Keratinocyte (primary cell): ENCODE data around the gene CXXC5. TPM values are rescaled to one million over a fixed set of nuclear protein-coding genes. Genes with fewer than 3 reads are reported as not detected.

Experiments used
- DNase-seq: peaks from one replicate; pipeline ENCODE4 v3.0.0-alpha.2; 2011; ENCODE audit warnings: low read depth, missing footprints, low spot score
- FAIRE-seq: peaks from 2 replicates; lab custom pipeline; 2011; peaks lifted over from hg19 to GRCh38; lab: Jason Lieb, UNC
- H2AFZ ChIP-seq: 2 replicates; pipeline ENCODE4 v1.6.0; 2012; ENCODE audit warnings: low read length, control low read depth, inconsistent platforms; ENCODE audit not compliant: control insufficient read depth
- H3K27ac ChIP-seq: 2 replicates; pipeline ENCODE4 v1.5.1; 2011; ENCODE audit warnings: low read length; ENCODE audit not compliant: control insufficient read depth, insufficient read depth
- H3K27me3 ChIP-seq: 3 replicates; pipeline ENCODE4 v1.6.0; 2011; ENCODE audit warnings: low read length; ENCODE audit not compliant: control insufficient read depth, insufficient read depth; ENCODE audit errors: extremely low read depth
- H3K36me3 ChIP-seq, 2 experiments: 2 replicates in 1 of 2; 3 replicates in 1 of 2; pipeline ENCODE4 v1.5.1; 2011; ENCODE audit warnings: low read length in 2 of 2, mild to moderate bottlenecking in 1 of 2; ENCODE audit not compliant: control insufficient read depth in 2 of 2, insufficient read depth in 2 of 2; ENCODE audit errors: extremely low read depth in 1 of 2
- H3K4me1 ChIP-seq: 3 replicates; pipeline ENCODE4 v1.5.1; 2011; ENCODE audit warnings: low read length; ENCODE audit not compliant: control insufficient read depth, insufficient read depth; ENCODE audit errors: extremely low read depth
- H3K4me2 ChIP-seq: 3 replicates; pipeline ENCODE4 v1.6.0; 2011; ENCODE audit warnings: low read depth, low read length; ENCODE audit not compliant: control insufficient read depth, insufficient read depth; ENCODE audit errors: extremely low read depth
- H3K4me3 ChIP-seq, 3 experiments: fragments of 200-600 bp in 1 of 3; sonication (generic) in 1 of 3; 2 replicates in 2 of 3; 3 replicates in 1 of 3; pipeline ENCODE4 v1.5.1; 2011 to 2016; ENCODE audit warnings: low read length in 3 of 3, mild to moderate bottlenecking in 3 of 3, control low read depth in 2 of 3, inconsistent platforms in 1 of 3, low read depth in 1 of 3, mixed read lengths in 1 of 3, mixed run types in 1 of 3, moderate library complexity in 1 of 3; ENCODE audit not compliant: control insufficient read depth in 2 of 3, insufficient read depth in 2 of 3; ENCODE audit errors: extremely low read depth in 1 of 3
- H3K79me2 ChIP-seq: 2 replicates; pipeline ENCODE4 v1.6.0; 2012; ENCODE audit warnings: low read length; ENCODE audit not compliant: control insufficient read depth, insufficient read depth
- H3K9ac ChIP-seq: 3 replicates; pipeline ENCODE4 v1.6.0; 2011; ENCODE audit warnings: low read length; ENCODE audit not compliant: control insufficient read depth, insufficient read depth; ENCODE audit errors: extremely low read depth
- H3K9me1 ChIP-seq: 3 replicates; pipeline ENCODE4 v1.6.0; 2011; ENCODE audit warnings: low read length; ENCODE audit not compliant: control insufficient read depth, insufficient read depth; ENCODE audit errors: extremely low read depth
- H3K9me3 ChIP-seq: 2 replicates; pipeline ENCODE4 v1.5.1; 2012; ENCODE audit warnings: low read depth, low read length; ENCODE audit not compliant: control insufficient read depth
- H4K20me1 ChIP-seq: 3 replicates; pipeline ENCODE4 v1.6.0; 2011; ENCODE audit warnings: low read length; ENCODE audit not compliant: control insufficient read depth, insufficient read depth; ENCODE audit errors: extremely low read depth
- CTCF ChIP-seq, 3 experiments: IDR thresholded peaks in 1 of 3; conservative IDR thresholded peaks in 1 of 3; optimal IDR thresholded peaks in 1 of 3; 2 replicates in 2 of 3; 3 replicates in 1 of 3; pipeline versions ENCODE3 to v1.5.1; 2011; ENCODE audit warnings: low read length in 3 of 3, mild to moderate bottlenecking in 3 of 3, moderate library complexity in 2 of 3, control low read depth in 1 of 3, inconsistent platforms in 1 of 3; ENCODE audit not compliant: insufficient read depth in 2 of 3; ENCODE audit errors: extremely low read depth in 1 of 3
- EZH2 ChIP-seq: IDR thresholded peaks from one replicate; pipeline ENCODE4 v1.6.1; 2012; ENCODE audit warnings: inconsistent platforms, mild to moderate bottlenecking, low read length, moderate library complexity
- dilution Hi-C: fragments of 300-500 bp; cut with MboI; formaldehyde crosslinking; loops from one replicate; pipeline ENCODE4 v1.7.0; 2020; ENCODE audit warnings: low sequenced_read_pairs; ENCODE audit not compliant: extremely low pct_ligation_motif_present
- polyA plus RNA-seq, 5 experiments: library from polyadenylated mRNA; depleted of rRNA in 3 of 5; stranded (reverse) in 3 of 5; stranded (forward) in 1 of 5; unstranded in 1 of 5; fragments of >200 nt; gene quantifications; 1 replicate in 1 of 5; 2 replicates in 3 of 5; 3 replicates in 1 of 5; pipeline versions ENCODE4 v1.2.1 to v1.2.3, GENCODE V29; 2011 to 2012; ENCODE audit warnings: missing spikeins in 2 of 5, low read depth in 1 of 5, low replicate concordance in 1 of 5

CXXC5 gene
- polyA plus RNA-seq, 1 donor (not counting 4 experiments of a cell fraction or from before 2014, with no cell fraction given), result 1.0 TPM

- Histone ChIP-seq H3K4me2 (no peak overlapping the region), H4K20me1 (no peaks in the 10 kb centered on the region), H3K4me1 (no peaks in the 10 kb centered on the region), H2AFZ (no peak overlapping the region), H3K4me3 (no peak overlapping the region), H3K9me1 (no peaks in the 10 kb centered on the region), H3K9ac (no peak overlapping the region), H3K9me3 (no peaks in the 10 kb centered on the region), H3K36me3 (no peaks in the 10 kb centered on the region), H3K79me2 (no peaks in the 10 kb centered on the region), H3K27ac (no peak overlapping the region), H3K27me3 (no peaks in the 10 kb centered on the region)
- FAIRE-seq (no peak), DNase-seq (no peak)
- dilution Hi-C loops, result no loop called here
- TF ChIP-seq EZH2, result no peak
- no peak for TF ChIP-seq CTCF (optimal IDR thresholded peaks at IDR 0.05 in 1 of 3, IDR thresholded peaks at IDR 0.05 in 1 of 3, conservative IDR thresholded peaks at IDR 0.05 in 1 of 3; ENCODE audit: extremely low read depth in 1 of 3, insufficient read depth in 2 of 3, low read length in 3 of 3)
Observed at GRCh38 chr5:139689631-139690063, 41.5 kb downstream of the CXXC5 start.

DNA sequence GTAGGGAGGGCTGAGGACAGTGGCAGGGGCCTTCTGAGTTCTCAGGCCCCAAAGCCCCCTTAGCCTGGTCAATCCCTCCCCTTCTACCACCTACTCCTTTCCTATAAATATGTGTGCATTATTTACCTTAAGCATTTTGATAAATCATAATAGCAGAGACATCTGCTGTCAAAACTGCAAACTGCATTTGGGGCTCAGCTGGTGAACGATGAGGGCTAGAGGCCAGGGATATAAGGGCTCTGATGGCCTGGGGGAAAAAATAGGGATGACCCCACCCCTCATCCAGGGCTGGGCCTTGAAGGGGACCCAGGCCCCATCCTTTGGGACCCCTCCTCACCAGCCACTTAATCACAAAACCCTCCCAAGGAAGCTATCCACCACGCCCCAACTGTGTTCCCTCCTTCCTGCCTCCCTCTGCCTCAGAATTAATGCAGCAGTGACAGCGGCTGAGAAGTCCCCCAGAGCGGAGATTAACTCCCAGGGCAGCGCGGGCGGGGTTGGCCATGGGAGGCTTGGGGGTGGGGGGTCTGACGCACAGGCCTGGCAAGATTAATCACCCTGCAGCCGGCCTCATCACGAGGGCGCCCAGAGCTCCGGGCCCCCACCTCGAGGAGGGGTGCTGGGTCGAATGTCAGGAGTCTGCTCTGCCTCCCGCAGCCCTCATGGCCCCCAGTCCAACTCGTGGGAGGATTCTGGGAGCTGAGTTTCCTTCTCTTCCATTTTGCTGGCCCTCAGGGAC is 42.1 kb downstream of the CXXC5 start:
- H3K27me3 ChIP-seq, result no peaks in the 10 kb centered on the region
- H3K36me3 ChIP-seq, result no peaks in the 10 kb centered on the region
- dilution Hi-C loops, result no loop called here
- no peak for FAIRE-seq
- H2AFZ ChIP-seq, result no peak overlapping the region
- no peaks in the 10 kb centered on the region for H4K20me1 ChIP-seq
- no peak overlapping the region for H3K4me2 ChIP-seq
- no peak for TF ChIP-seq EZH2
- peak; percentile 53 to 70 (median 65) for TF ChIP-seq CTCF (optimal IDR thresholded peaks at IDR 0.05 in 1 of 3, IDR thresholded peaks at IDR 0.05 in 1 of 3, conservative IDR thresholded peaks at IDR 0.05 in 1 of 3; ENCODE audit: extremely low read depth in 1 of 3, insufficient read depth in 2 of 3, low read length in 3 of 3)
- H3K4me3 ChIP-seq, result no peak overlapping the region
- H3K9me3 ChIP-seq, result no peaks in the 10 kb centered on the region
- H3K27ac ChIP-seq, result no peak overlapping the region
- no peaks in the 10 kb centered on the region for H3K9me1 ChIP-seq
- no peaks in the 10 kb centered on the region for H3K4me1 ChIP-seq
- no peak for DNase-seq
- H3K9ac ChIP-seq, result no peak overlapping the region
- H3K79me2 ChIP-seq, result no peaks in the 10 kb centered on the region
